Measurements from ENCODE around the gene SPP1. TPM values are rescaled to one million over a fixed set of nuclear protein-coding genes. Genes with fewer than 3 reads are reported as not detected.
"Not testable (repeated sequence)": the region's sequence is repeated elsewhere in the genome, so short reads cannot be mapped to it uniquely, and the experiment has no call there.

SPP1 gene
- total RNA-seq, 1 donor from 2014 or later, result 4.7 TPM

GRCh38 chr4:87938746-87939145 is 36.8 kb upstream of the SPP1 start:
- H3K4me3 Mint-ChIP-seq (ENCODE audit: unreplicated experiment), result no peak overlapping the region

GRCh38 chr4:87939978-87940690 is 35.4 kb upstream of the SPP1 start:
- TF ChIP-seq CTCF (IDR thresholded peaks at IDR 0.05; ENCODE audit: unreplicated experiment), result no peak
- H3K27ac Mint-ChIP-seq (ENCODE audit: unreplicated experiment), result no peak overlapping the region
- H3K36me3 Mint-ChIP-seq (ENCODE audit: low read depth, unreplicated experiment), result no peaks in the 10 kb centered on the region
- H3K27me3 Mint-ChIP-seq (ENCODE audit: unreplicated experiment), result no peaks in the 10 kb centered on the region
- no peaks in the 10 kb centered on the region for H3K4me1 Mint-ChIP-seq (ENCODE audit: unreplicated experiment)
- no peak overlapping the region for H3K4me3 Mint-ChIP-seq (ENCODE audit: unreplicated experiment)
- H3K9me3 Mint-ChIP-seq (ENCODE audit: unreplicated experiment), result no peaks in the 10 kb centered on the region
- DNase-seq (ENCODE audit: low spot score), result no peak

More at GRCh38 chr4:87938746-87939145, 36.8 kb upstream of the SPP1 start:
- Mint-ChIP-seq H3K4me1 (ENCODE audit: unreplicated experiment) (peaks cover 2% of the 10 kb centered on the region), H3K36me3 (ENCODE audit: low read depth, unreplicated experiment) (no peaks in the 10 kb centered on the region), H3K9me3 (ENCODE audit: unreplicated experiment) (no peaks in the 10 kb centered on the region), H3K27ac (ENCODE audit: unreplicated experiment) (no peak overlapping the region), H3K27me3 (ENCODE audit: unreplicated experiment) (no peaks in the 10 kb centered on the region)
- TF ChIP-seq CTCF (IDR thresholded peaks at IDR 0.05; ENCODE audit: unreplicated experiment), result no peak
- DNase-seq (ENCODE audit: low spot score), result no peak

DNA sequence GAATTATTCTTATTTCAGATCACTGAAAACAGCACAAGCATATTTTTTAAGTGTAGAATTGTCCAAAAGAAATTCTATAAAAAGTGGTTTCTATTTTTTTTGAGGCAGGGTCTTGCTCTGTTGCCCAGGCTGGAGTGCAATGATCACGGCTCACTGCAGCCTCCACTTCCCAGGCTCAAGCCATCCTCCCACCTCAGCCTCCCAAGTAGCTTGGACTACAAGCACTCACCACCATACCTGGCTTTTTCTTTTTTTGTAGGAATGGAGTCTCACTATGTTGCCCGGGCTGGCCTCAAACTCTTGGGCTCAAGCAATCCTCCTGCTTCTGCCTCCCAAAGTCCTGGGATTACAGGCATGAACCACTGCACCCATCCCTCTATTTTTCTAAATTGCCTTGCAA is 34.7 kb upstream of the SPP1 start:
- H3K4me1 Mint-ChIP-seq (ENCODE audit: unreplicated experiment); H3K27ac Mint-ChIP-seq (ENCODE audit: unreplicated experiment); H3K9me3 Mint-ChIP-seq (ENCODE audit: unreplicated experiment); H3K27me3 Mint-ChIP-seq (ENCODE audit: unreplicated experiment); H3K36me3 Mint-ChIP-seq (ENCODE audit: low read depth, unreplicated experiment); DNase-seq (ENCODE audit: low spot score); H3K4me3 Mint-ChIP-seq (ENCODE audit: unreplicated experiment): not testable (repeated sequence)

DNA sequence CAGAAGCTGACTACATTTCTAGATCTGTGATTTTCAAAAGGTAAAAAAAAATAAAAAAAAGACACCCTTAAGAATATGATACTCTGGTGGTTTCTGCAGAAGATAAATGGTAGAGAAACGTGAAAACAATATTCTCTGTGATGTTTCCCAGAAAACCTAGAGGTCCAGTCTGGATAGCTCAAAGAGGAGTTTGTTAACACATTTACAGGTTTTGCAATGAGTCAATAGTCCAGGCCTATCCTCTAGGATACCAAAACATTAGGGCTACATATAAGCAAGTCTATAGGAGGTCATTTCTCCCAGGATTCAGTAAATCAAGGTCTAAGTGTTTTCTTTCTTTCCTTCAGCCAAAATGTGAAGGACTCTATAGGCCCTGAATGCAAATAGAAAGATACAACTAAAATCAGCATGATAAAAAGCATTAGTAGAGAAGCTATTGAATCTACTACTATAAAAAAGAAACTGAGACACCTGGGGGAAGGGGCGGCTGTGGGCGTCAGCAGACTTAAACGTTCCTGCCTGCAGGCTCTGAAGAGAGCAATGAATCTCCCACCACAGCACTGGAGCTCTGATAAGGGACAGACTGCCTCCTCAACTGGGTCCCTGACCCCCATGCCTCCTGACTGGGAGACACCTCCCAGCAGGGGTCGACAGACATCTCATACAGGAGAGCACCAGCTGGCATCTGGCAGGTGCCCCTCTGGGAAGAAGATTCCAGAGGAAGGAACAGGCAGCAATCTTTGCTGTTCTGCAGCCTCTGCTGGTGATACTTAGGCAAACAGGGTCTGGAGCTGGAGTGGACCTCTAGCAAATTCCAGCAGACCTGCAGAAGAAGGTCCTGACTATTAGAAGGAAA is 33.7 kb upstream of the SPP1 start:
- TF ChIP-seq CTCF (IDR thresholded peaks at IDR 0.05; ENCODE audit: unreplicated experiment), result no peak
- H3K4me1 Mint-ChIP-seq (ENCODE audit: unreplicated experiment), result no peaks in the 10 kb centered on the region
- H3K27me3 Mint-ChIP-seq (ENCODE audit: unreplicated experiment), result no peaks in the 10 kb centered on the region
- no peak overlapping the region for H3K27ac Mint-ChIP-seq (ENCODE audit: unreplicated experiment)
- H3K4me3 Mint-ChIP-seq (ENCODE audit: unreplicated experiment), result no peak overlapping the region
- H3K9me3 Mint-ChIP-seq (ENCODE audit: unreplicated experiment), result no peaks in the 10 kb centered on the region
- H3K36me3 Mint-ChIP-seq (ENCODE audit: low read depth, unreplicated experiment), result no peaks in the 10 kb centered on the region
- no peak for DNase-seq (ENCODE audit: low spot score)

- Mint-ChIP-seq H3K4me3 (ENCODE audit: unreplicated experiment) (no peak overlapping the region), H3K9me3 (ENCODE audit: unreplicated experiment) (no peaks in the 10 kb centered on the region), H3K27me3 (ENCODE audit: unreplicated experiment) (no peaks in the 10 kb centered on the region), H3K27ac (ENCODE audit: unreplicated experiment) (no peak overlapping the region), H3K4me1 (ENCODE audit: unreplicated experiment) (no peaks in the 10 kb centered on the region), H3K36me3 (ENCODE audit: low read depth, unreplicated experiment) (no peaks in the 10 kb centered on the region)
- no peak for DNase-seq (ENCODE audit: low spot score)
- no peak for TF ChIP-seq CTCF (IDR thresholded peaks at IDR 0.05; ENCODE audit: unreplicated experiment)
These were observed 31.8 kb upstream of the SPP1 start for GRCh38 chr4:87943660-87944149.

All from endothelial cell (in vitro differentiated cells).